Measurements from ENCODE around the gene PRKCA.
A peak's percentile ranks its signal among the peaks of the same experiment; 100 is the strongest.
"Not testable (repeated sequence)": the region's sequence is repeated elsewhere in the genome, so short reads cannot be mapped to it uniquely, and the experiment has no call there.

The PRKCA gene

GRCh38 chr17:66351701-66352100 is 49.3 kb downstream of the PRKCA start:
- no peak for DNase-seq (ENCODE audit: low read depth in 2 of 2)

GRCh38 chr17:66353937-66354401 is 51.6 kb downstream of the PRKCA start:
- DNase-seq (ENCODE audit: low read depth in 2 of 2): no peak

GRCh38 chr17:66354472-66354871 is 52.1 kb downstream of the PRKCA start:
- DNase-seq (ENCODE audit: low read depth in 2 of 2): no peak

- no peak for DNase-seq (ENCODE audit: low read depth in 2 of 2)
Observed at GRCh38 chr17:66354981-66355380, 52.6 kb downstream of the PRKCA start.

GRCh38 chr17:66355510-66355909 is 53.1 kb downstream of the PRKCA start:
- DNase-seq (ENCODE audit: low read depth in 2 of 2): no peak

- no peak for DNase-seq (ENCODE audit: low read depth in 2 of 2)
Observed at GRCh38 chr17:66357037-66357436, 54.6 kb downstream of the PRKCA start.

GRCh38 chr17:66359351-66359750 is 56.9 kb downstream of the PRKCA start:
- no peak for DNase-seq (ENCODE audit: low read depth in 2 of 2)

- not testable (repeated sequence) for DNase-seq (ENCODE audit: low read depth in 2 of 2)
Observed at GRCh38 chr17:66360961-66361565, 58.6 kb downstream of the PRKCA start.

- no peak for DNase-seq (ENCODE audit: low read depth in 2 of 2)
Observed at GRCh38 chr17:66364508-66364907, 62.1 kb downstream of the PRKCA start.

GRCh38 chr17:66364990-66365490 is 62.6 kb downstream of the PRKCA start:
- no peak for DNase-seq (ENCODE audit: low read depth in 2 of 2)

- no peak for DNase-seq (ENCODE audit: low read depth in 2 of 2)
Observed at GRCh38 chr17:66365903-66366302, 63.5 kb downstream of the PRKCA start.

GRCh38 chr17:66367107-66367506 is 64.7 kb downstream of the PRKCA start:
- DNase-seq (ENCODE audit: low read depth in 2 of 2): no peak

GRCh38 chr17:66369830-66370229 is 67.4 kb downstream of the PRKCA start:
- no peak for DNase-seq (ENCODE audit: low read depth in 2 of 2)

GRCh38 chr17:66371561-66371960 is 69.1 kb downstream of the PRKCA start:
- no peak for DNase-seq (ENCODE audit: low read depth in 2 of 2)

- DNase-seq (ENCODE audit: low read depth in 2 of 2): no peak
Observed at GRCh38 chr17:66372182-66372581, 69.8 kb downstream of the PRKCA start.

GRCh38 chr17:66373079-66373478 is 70.7 kb downstream of the PRKCA start:
- no peak for DNase-seq (ENCODE audit: low read depth in 2 of 2)

GRCh38 chr17:66373944-66374817 is 71.8 kb downstream of the PRKCA start:
- peak in 1 of 2 donors; percentile 24 for DNase-seq (ENCODE audit: low read depth in 2 of 2)

GRCh38 chr17:66375121-66375520 is 72.7 kb downstream of the PRKCA start:
- no peak for DNase-seq (ENCODE audit: low read depth in 2 of 2)

- DNase-seq (ENCODE audit: low read depth in 2 of 2): no peak
Observed at GRCh38 chr17:66378296-66378695, 75.9 kb downstream of the PRKCA start.

- no peak for DNase-seq (ENCODE audit: low read depth in 2 of 2)
Observed at GRCh38 chr17:66379544-66379943, 77.1 kb downstream of the PRKCA start.

GRCh38 chr17:66379996-66380395 is 77.6 kb downstream of the PRKCA start:
- DNase-seq (ENCODE audit: low read depth in 2 of 2): no peak

GRCh38 chr17:66381701-66382362 is 79.4 kb downstream of the PRKCA start:
- no peak for DNase-seq (ENCODE audit: low read depth in 2 of 2)

All from activated CD4-positive, alpha-beta T cell treated with anti-CD3 and anti-CD28 coated beads for 24 hours (primary cell).